KOPT-K1 (cell line): ENCODE data around the gene DIDO1.
"Not testable (repeated sequence)": the region's sequence is repeated elsewhere in the genome, so short reads cannot be mapped to it uniquely, and the experiment has no call there.

Experiments
- H3K27ac ChIP-seq: fragments of 200-600 bp; sonication (generic); 2 replicates; pipeline ENCODE4 v1.5.1; 2016; ENCODE audit warnings: antibody characterized with exemption, mild to moderate bottlenecking, low read depth, low read length; ENCODE audit not compliant: poor library complexity, severe bottlenecking
- H3K36me3 ChIP-seq: fragments of 200-600 bp; sonication (generic); 2 replicates; pipeline ENCODE4 v1.5.1; 2017; ENCODE audit warnings: antibody characterized with exemption, mild to moderate bottlenecking, low read length, moderate library complexity; ENCODE audit not compliant: insufficient read depth
- H3K9me3 ChIP-seq: fragments of 200-600 bp; sonication (generic); 2 replicates; pipeline ENCODE4 v1.5.1; 2017; ENCODE audit warnings: antibody characterized with exemption, low read length, mild to moderate bottlenecking; ENCODE audit not compliant: insufficient read depth, poor library complexity, severe bottlenecking

DIDO1 gene

GRCh38 chr20:62931464-62931863, 5.2 kb upstream of the DIDO1 start:
- Histone ChIP-seq H3K27ac (no peak overlapping the region), H3K36me3 (peaks cover 48% of the 10 kb centered on the region), H3K9me3 (no peaks in the 10 kb centered on the region)

- H3K36me3 ChIP-seq = peaks cover 29% of the 10 kb centered on the region
- no peaks in the 10 kb centered on the region for H3K9me3 ChIP-seq
- H3K27ac ChIP-seq = no peak overlapping the region
Observed at GRCh38 chr20:62929051-62929538, 2.8 kb upstream of the DIDO1 start.

- Histone ChIP-seq H3K27ac (no peak overlapping the region), H3K9me3 (no peaks in the 10 kb centered on the region), H3K36me3 (peaks cover 21% of the 10 kb centered on the region; the same call in 1 of the 2 replicates)
Observed at GRCh38 chr20:62928246-62928939, 2.1 kb upstream of the DIDO1 start.

- Histone ChIP-seq H3K36me3 (peaks cover 11% of the 10 kb centered on the region; the same call in 1 of the 2 replicates), H3K9me3 (no peaks in the 10 kb centered on the region), H3K27ac (peak overlapping the region; percentile 91)
Observed at GRCh38 chr20:62927128-62927705, 912 bp upstream of the DIDO1 start.

- Histone ChIP-seq H3K27ac (peak overlapping the region; percentile 91), H3K36me3 (peaks cover 6% of the 10 kb centered on the region; the same call in 1 of the 2 replicates), H3K9me3 (no peaks in the 10 kb centered on the region)
Observed at GRCh38 chr20:62925420-62926228, 681 bp downstream of the DIDO1 start.

- peaks cover 6% of the 10 kb centered on the region; the same call in 1 of the 2 replicates for H3K36me3 ChIP-seq
- peak overlapping the region; percentile 91 for H3K27ac ChIP-seq
- H3K9me3 ChIP-seq = no peaks in the 10 kb centered on the region
Observed at GRCh38 chr20:62925076-62925419, 1.3 kb downstream of the DIDO1 start.

- H3K27ac ChIP-seq = peak overlapping the region; percentile 91
- no peaks in the 10 kb centered on the region for H3K9me3 ChIP-seq
- peaks cover 6% of the 10 kb centered on the region; the same call in 1 of the 2 replicates for H3K36me3 ChIP-seq
Observed at GRCh38 chr20:62924442-62925075, 1.7 kb downstream of the DIDO1 start.

- Histone ChIP-seq H3K9me3 (no peaks in the 10 kb centered on the region), H3K36me3 (peaks cover 5% of the 10 kb centered on the region; the same call in 1 of the 2 replicates), H3K27ac (peak overlapping the region; percentile 91)
Observed at GRCh38 chr20:62923669-62924441, 2.5 kb downstream of the DIDO1 start.

GRCh38 chr20:62923059-62923668, 3.1 kb downstream of the DIDO1 start:
- H3K36me3 ChIP-seq, H3K9me3 ChIP-seq: not testable (repeated sequence)
- H3K27ac ChIP-seq = peak overlapping the region; percentile 66

- Histone ChIP-seq H3K27ac (peak overlapping the region; percentile 66), H3K9me3 (no peaks in the 10 kb centered on the region), H3K36me3 (no peaks in the 10 kb centered on the region)
Observed at GRCh38 chr20:62922451-62922921, 3.8 kb downstream of the DIDO1 start.

- Histone ChIP-seq H3K36me3 (0 out of 2 replicates have a peak, but pooled peaks cover 5% of the 10 kb centered on the region), H3K9me3 (no peaks in the 10 kb centered on the region), H3K27ac (no peak overlapping the region)
Observed at GRCh38 chr20:62921119-62921687, 5.1 kb downstream of the DIDO1 start.

- no peaks in the 10 kb centered on the region for H3K9me3 ChIP-seq
- 0 out of 2 replicates have a peak, but pooled peaks cover 5% of the 10 kb centered on the region for H3K36me3 ChIP-seq
- H3K27ac ChIP-seq = peak overlapping the region; percentile 54
Observed at GRCh38 chr20:62920039-62920645, 6.2 kb downstream of the DIDO1 start.

GRCh38 chr20:62918831-62919230, 7.5 kb downstream of the DIDO1 start:
- Histone ChIP-seq H3K36me3 (0 out of 2 replicates have a peak, but pooled peaks cover 10% of the 10 kb centered on the region), H3K9me3 (no peaks in the 10 kb centered on the region), H3K27ac (peak overlapping the region; percentile 54)
